Nephron progenitor cell (in vitro differentiated cells): ENCODE measurements around the gene KLF3.

Source experiments
- DNase-seq: peaks from one replicate; pipeline ENCODE4 v3.0.0; 2021
- H3K27ac Mint-ChIP-seq: 2 replicates; pipeline ENCODE4 v1.8.0; 2021; ENCODE audit warnings: mild to moderate bottlenecking, moderate library complexity, mixed read lengths
- H3K27me3 Mint-ChIP-seq: 2 replicates; pipeline ENCODE4 v1.8.0; 2021; ENCODE audit warnings: mild to moderate bottlenecking, low read depth, mixed read lengths; ENCODE audit not compliant: poor library complexity
- H3K36me3 Mint-ChIP-seq: 2 replicates; pipeline ENCODE4 v1.8.0; 2021; ENCODE audit warnings: low read depth, mixed read lengths
- H3K4me1 Mint-ChIP-seq: 2 replicates; pipeline ENCODE4 v1.8.0; 2021; ENCODE audit warnings: mixed read lengths
- H3K4me3 Mint-ChIP-seq: 2 replicates; pipeline ENCODE4 v1.8.0; 2021; ENCODE audit warnings: mild to moderate bottlenecking, moderate library complexity, mixed read lengths
- H3K9me3 Mint-ChIP-seq: 2 replicates; pipeline ENCODE4 v1.8.0; 2021; ENCODE audit warnings: mild to moderate bottlenecking, moderate library complexity, mixed read lengths
- TF ChIP-seq, protein P1 (sequence below): fragments of 200-600 bp; sonication (generic); IDR thresholded peaks from 2 replicates; pipeline ENCODE4 v1.5.0; 2021; ENCODE audit warnings: antibody characterized with exemption

KLF3 gene

GRCh38 chr4:38747629-38748028 is 83.6 kb downstream of the KLF3 start:
- TF ChIP-seq, protein P1, sequence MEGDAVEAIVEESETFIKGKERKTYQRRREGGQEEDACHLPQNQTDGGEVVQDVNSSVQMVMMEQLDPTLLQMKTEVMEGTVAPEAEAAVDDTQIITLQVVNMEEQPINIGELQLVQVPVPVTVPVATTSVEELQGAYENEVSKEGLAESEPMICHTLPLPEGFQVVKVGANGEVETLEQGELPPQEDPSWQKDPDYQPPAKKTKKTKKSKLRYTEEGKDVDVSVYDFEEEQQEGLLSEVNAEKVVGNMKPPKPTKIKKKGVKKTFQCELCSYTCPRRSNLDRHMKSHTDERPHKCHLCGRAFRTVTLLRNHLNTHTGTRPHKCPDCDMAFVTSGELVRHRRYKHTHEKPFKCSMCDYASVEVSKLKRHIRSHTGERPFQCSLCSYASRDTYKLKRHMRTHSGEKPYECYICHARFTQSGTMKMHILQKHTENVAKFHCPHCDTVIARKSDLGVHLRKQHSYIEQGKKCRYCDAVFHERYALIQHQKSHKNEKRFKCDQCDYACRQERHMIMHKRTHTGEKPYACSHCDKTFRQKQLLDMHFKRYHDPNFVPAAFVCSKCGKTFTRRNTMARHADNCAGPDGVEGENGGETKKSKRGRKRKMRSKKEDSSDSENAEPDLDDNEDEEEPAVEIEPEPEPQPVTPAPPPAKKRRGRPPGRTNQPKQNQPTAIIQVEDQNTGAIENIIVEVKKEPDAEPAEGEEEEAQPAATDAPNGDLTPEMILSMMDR = no peak
- Mint-ChIP-seq H3K4me1 (peaks cover 19% of the 10 kb centered on the region), H3K27me3 (peaks cover 2% of the 10 kb centered on the region), H3K27ac (no peak overlapping the region), H3K36me3 (peaks cover 14% of the 10 kb centered on the region), H3K9me3 (peaks cover 24% of the 10 kb centered on the region), H3K4me3 (no peak overlapping the region)
- DNase-seq = no peak

GRCh38 chr4:38749336-38749735 is 85.3 kb downstream of the KLF3 start:
- Mint-ChIP-seq H3K9me3 (peaks cover 24% of the 10 kb centered on the region), H3K4me3 (no peak overlapping the region)

More at GRCh38 chr4:38749336-38749735, 85.3 kb downstream of the KLF3 start:
- H3K27ac Mint-ChIP-seq = no peak overlapping the region
- peaks cover 12% of the 10 kb centered on the region for H3K4me1 Mint-ChIP-seq
- no peak for DNase-seq
- no peaks in the 10 kb centered on the region for H3K27me3 Mint-ChIP-seq
- TF ChIP-seq, protein P1 = no peak
- peaks cover 14% of the 10 kb centered on the region for H3K36me3 Mint-ChIP-seq
